ENCODE results near the gene CREG1.
A peak's percentile ranks its signal among the peaks of the same experiment; 100 is the strongest.

The CREG1 gene

DNA sequence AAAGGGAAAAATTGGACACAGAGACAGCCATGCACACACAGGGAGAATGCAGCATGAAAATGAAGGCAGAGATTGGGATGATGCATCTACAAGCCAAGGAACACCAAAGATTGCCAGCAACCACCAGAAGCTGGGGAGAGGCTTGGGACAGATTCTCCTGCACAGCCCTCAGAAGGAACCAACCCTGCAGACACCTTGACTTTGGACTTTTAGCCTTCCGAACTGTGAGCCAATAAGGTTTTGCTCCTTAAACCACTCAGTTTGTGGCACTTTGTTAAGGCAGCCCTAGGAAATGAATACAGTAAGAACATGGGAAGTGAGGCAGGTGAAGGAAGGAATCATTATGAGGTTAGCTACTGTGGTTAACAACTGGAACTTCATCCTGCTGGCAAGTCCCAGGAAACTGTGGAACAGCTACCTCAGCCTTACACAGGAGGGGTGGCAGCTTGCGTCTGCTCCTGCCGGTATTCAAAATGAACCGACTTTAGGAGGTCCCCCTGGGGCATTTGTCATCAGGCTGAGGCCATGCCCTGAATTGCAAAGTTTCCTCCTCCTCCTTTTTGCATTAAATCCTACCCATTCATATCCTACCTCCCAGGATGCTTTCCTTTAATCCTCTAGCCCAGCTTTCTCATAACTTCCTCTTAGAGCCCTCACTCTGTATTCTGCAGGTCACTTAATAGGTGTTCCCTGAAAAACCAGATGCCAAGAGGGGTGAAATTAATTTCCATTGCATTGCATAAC lies 50.7 kb downstream of the CREG1 start:
- peak in 1 of 2 experiments; percentile 33 for DNase-seq

- DNase-seq, result no peak
Observed at GRCh38 chr1:167502192-167502551, 51.4 kb downstream of the CREG1 start.

- DNase-seq, result peak in 1 of 2 experiments; percentile 20
Observed at GRCh38 chr1:167501515-167502191, 51.9 kb downstream of the CREG1 start.

DNA sequence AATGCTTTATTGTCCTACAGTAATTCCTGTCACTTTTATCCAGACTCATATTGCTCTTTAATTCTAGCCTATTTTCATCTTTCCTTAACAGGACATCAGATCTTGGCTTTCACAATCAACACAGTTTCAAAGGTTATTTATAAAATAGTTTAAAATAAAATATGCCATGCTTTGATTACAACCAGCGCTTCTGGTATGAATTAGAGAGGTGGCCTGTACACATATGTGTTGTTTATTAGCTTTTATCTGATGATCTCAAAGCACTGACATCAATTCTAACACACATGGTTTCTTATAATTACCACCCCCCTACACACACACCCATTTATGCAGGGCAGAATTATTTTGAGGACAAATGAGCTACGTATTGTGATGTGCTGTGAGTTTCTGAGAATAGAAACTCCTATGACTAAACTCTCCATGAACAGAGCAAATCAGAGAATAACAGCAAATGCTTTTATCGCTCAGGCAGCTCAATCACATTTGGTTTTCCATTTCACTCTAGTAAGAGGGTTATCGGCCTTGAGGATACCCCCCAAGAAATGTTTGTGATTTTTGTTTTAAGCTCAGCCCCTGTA lies 53.2 kb downstream of the CREG1 start:
- no peak for DNase-seq

GRCh38 chr1:167499664-167500101 lies 53.9 kb downstream of the CREG1 start:
- DNase-seq, result peak; percentile 97 to 98

DNA sequence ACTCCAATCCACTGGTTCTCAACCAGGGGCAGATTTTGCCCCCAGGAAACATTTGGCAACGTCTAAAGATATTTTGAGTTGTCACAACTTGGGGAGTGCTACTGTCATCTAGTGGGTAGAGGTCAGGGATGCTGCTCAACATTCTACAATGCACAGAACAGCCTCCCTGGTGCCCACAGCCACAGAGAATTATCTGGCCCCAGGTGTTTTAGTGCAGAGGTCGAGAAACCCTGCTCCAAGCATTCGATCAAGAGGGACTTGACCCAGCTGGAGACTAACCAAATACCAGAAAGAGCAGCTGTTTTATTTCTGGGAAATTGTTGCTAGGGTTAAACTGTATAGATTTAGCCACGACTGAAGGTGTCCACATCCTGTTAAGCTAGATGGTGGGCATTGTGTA lies 54.5 kb downstream of the CREG1 start:
- no peak for DNase-seq

DNA sequence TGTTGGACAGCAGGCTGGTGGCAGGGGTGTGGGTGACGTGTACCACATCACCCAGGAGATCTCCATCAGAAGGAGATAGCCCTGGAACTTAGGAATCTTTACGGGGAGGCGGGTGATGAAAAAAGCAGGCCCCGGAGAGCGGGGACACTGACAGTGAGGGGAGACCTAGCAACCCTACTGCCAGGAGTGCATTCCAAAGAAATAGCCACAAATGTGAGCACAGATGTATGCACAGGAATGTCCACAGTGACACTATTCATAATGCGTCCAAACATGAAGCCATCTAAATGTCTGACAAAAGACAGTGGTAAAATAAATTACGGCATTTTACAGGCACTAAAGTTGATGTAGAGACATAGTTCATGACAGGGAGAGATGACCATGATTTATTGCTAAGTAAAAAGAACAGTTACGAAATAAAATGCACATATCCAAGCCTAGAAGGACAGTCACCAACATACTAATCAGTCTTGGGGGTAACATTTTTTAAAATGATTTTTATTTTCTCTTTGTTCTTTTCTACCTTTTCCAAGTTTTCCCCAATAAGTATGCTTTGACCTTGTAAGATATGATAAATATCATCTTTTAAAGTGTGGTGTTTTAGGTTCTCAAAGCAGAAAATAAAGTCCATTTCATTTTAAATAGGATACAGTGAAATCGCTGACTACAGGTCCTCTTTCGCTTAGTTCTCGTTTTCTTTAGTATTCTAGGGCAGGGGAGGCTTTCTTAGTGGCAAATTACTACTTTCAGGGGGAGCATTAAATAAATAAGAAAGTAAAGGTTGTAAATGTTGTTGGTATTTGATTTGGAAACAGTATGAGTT lies 56.6 kb downstream of the CREG1 start:
- DNase-seq, result no peak

GRCh38 chr1:167493372-167493771 lies 60.2 kb downstream of the CREG1 start:
- no peak for DNase-seq

DNA sequence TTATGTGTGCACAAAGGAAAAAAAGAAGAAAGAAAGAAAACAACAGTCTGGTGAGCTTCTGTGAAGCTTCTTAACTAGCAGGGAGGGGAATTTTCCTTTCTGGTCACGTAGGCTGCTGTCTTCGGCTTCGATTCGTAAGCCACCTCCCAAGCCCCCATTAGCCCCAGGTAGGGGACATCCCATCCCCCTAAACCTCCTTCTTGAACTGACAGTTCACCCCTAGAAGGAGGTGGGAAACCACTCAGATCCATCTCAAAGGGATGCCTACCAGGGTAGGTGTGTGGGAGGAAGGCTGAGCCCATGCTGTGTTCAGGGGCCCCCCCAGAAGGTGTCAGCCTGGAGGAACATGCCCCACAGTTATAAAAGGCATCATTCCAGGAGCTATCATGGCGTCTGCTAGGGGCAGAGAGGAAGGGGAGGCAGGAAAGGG lies 61.1 kb downstream of the CREG1 start:
- DNase-seq, result no peak

DNA sequence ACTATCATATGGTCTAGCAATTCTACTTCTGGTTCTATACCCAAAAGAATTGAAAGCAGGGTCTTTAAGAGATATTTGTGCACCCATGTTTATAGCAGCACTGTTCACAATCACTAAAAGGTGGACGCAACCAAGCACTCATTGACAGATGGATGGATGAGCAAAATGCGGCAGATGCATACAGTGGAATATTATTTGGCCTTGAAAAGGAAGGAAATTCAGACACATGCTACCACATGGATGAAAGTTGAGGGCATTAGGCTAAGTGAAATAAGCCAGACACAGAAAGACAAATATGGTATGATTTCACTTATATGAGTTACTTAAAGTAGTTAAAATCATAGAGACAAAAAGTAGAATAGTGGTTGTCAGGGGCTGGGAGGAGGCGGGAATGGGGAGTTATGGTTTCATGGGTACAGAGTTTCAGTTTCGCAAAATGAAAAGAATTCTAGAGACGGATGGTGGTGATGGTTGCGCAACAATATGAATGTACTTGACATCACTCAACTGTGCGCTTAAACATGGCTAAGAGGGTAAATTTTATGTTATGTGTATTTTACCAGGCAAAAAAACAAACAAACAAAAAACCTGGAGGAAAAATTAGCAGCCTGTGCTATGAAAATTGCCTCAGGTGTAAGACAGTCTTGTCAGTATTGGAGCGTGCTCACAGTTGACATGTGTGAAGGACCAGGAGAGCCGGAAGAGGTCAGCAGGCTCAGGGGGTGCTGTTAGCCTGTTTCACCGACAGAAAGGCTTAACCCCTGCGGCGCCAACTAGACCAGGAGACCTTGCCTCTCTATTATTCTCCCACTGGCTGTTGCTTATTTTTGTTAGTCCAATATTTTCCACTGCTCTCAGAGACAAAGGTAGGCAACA lies 61.7 kb downstream of the CREG1 start:
- DNase-seq, result no peak
